ENCODE data around the gene LAMC1.

Gene LAMC1

GRCh38 chr1:183019860-183020259, 3.4 kb upstream of the LAMC1 start:
- POLR2A ChIA-PET: no interaction called here
- H3K4me3 ChIP-seq (ENCODE audit: low read depth, low read length): no peak overlapping the region
- 0 out of 2 replicates have a peak, but pooled peaks have one; percentile 22 for TF ChIP-seq PRDM1 (tag by site-specific recombination; IDR thresholded peaks at IDR 0.05)
- TF ChIP-seq ZNF704 (tag by site-specific recombination; IDR thresholded peaks at IDR 0.05): no peak
- TF ChIP-seq SP7 (tag by site-specific recombination; IDR thresholded peaks at IDR 0.05): no peak
- TF ChIP-seq ZNF621 (tag by site-specific recombination; IDR thresholded peaks at IDR 0.05): no peak
- no peak for TF ChIP-seq ZNF701 (tag by site-specific recombination; IDR thresholded peaks at IDR 0.05)
- no peak for TF ChIP-seq MZF1 (tag by site-specific recombination; IDR thresholded peaks at IDR 0.05; ENCODE audit: borderline replicate concordance)
- peak; percentile 48; the same call in 1 of the 2 replicates for TF ChIP-seq ZNF449 (tag by site-specific recombination; IDR thresholded peaks at IDR 0.05)
- TF ChIP-seq GLIS2 (tag by site-specific recombination; IDR thresholded peaks at IDR 0.05): no peak
- no peak for TF ChIP-seq ZNF148 (tag by site-specific recombination; IDR thresholded peaks at IDR 0.05; ENCODE audit: borderline replicate concordance)
- TF ChIP-seq ZNF843 (tag by site-specific recombination; IDR thresholded peaks at IDR 0.05): no peak
- TF ChIP-seq ZNF18 (tag by site-specific recombination; IDR thresholded peaks at IDR 0.05): no peak
- TF ChIP-seq ZNF350 (tag by site-specific recombination; IDR thresholded peaks at IDR 0.05): no peak
- TF ChIP-seq KLF9 (tag by site-specific recombination; IDR thresholded peaks at IDR 0.05; ENCODE audit: low read depth): no peak
- no peak for TF ChIP-seq ZNF23 (tag by site-specific recombination; IDR thresholded peaks at IDR 0.05; ENCODE audit: borderline replicate concordance)
- TF ChIP-seq HIC1 (tag by site-specific recombination; IDR thresholded peaks at IDR 0.05): no peak
- H3K9me3 ChIP-seq (ENCODE audit: control insufficient read depth, insufficient read depth, low read depth, low read length): no peaks in the 10 kb centered on the region; the same call in 1 of the 2 replicates
- no peak overlapping the region for H3K27ac ChIP-seq (ENCODE audit: extremely low read depth, low read depth, low read length)
- CTCF ChIA-PET: interaction anchor here (0.7 to 3.7 kb wide), 4 partner anchors 54 to 215 kb away, joined by 3 to 11 read pairs (median 6); no protein-coding TSS in a partner anchor
- peaks cover 9% of the 10 kb centered on the region; the same call in 1 of the 2 replicates for H3K4me1 ChIP-seq (ENCODE audit: control insufficient read depth, insufficient read depth, low read length)
- no peaks in the 10 kb centered on the region for H3K36me3 ChIP-seq (ENCODE audit: control insufficient read depth in 2 of 2, insufficient read depth in 1 of 2, low read length in 2 of 2)

All from HEK293 (cell line).